Trophoblast cell (in vitro differentiated cells and primary cell): ENCODE measurements around the gene PCYT2.

Source experiments
- DNase-seq, 2 donors: peaks; one replicate each; pipeline ENCODE4 v3.0.0-alpha.2; 2016
- H2AFZ ChIP-seq: 2 replicates; pipeline ENCODE4 v1.6.1; 2013; ENCODE audit warnings: low read length, moderate library complexity, mild to moderate bottlenecking; ENCODE audit not compliant: insufficient read depth, poor library complexity
- H2AK5ac ChIP-seq: 2 replicates; pipeline ENCODE4 v1.6.1; 2013; ENCODE audit warnings: mild to moderate bottlenecking, low read length
- H2BK120ac ChIP-seq: 2 replicates; pipeline ENCODE4 v1.6.1; 2013; ENCODE audit warnings: low read length, mild to moderate bottlenecking, moderate library complexity; ENCODE audit not compliant: insufficient read depth, poor library complexity
- H2BK12ac ChIP-seq: 2 replicates; pipeline ENCODE4 v1.6.1; 2013; ENCODE audit warnings: mild to moderate bottlenecking, low read length, moderate library complexity
- H2BK5ac ChIP-seq: 2 replicates; pipeline ENCODE4 v1.6.1; 2013; ENCODE audit warnings: low read length, low read depth, moderate library complexity, mild to moderate bottlenecking; ENCODE audit not compliant: poor library complexity
- H3K14ac ChIP-seq: 2 replicates; pipeline ENCODE4 v1.6.1; 2013; ENCODE audit warnings: mild to moderate bottlenecking, low read length
- H3K18ac ChIP-seq: 2 replicates; pipeline ENCODE4 v1.6.1; 2013; ENCODE audit warnings: mild to moderate bottlenecking, low read length
- H3K23ac ChIP-seq: 2 replicates; pipeline ENCODE4 v1.6.1; 2013; ENCODE audit warnings: low read length
- H3K27ac ChIP-seq: 2 replicates; pipeline ENCODE4 v1.5.1; 2013; ENCODE audit warnings: low read depth, mild to moderate bottlenecking, inconsistent platforms, low read length, moderate library complexity
- H3K27me3 ChIP-seq: 2 replicates; pipeline ENCODE4 v1.6.1; 2013; ENCODE audit warnings: inconsistent platforms, mild to moderate bottlenecking, low read length, moderate library complexity; ENCODE audit not compliant: insufficient read depth
- H3K36me3 ChIP-seq, 2 experiments: 1 replicate in 1 of 2; 2 replicates in 1 of 2; pipeline ENCODE4 v1.6.1; 2013; ENCODE audit warnings: low read length in 2 of 2, mild to moderate bottlenecking in 2 of 2, moderate library complexity in 1 of 2; ENCODE audit not compliant: insufficient read depth in 2 of 2, control insufficient read depth in 1 of 2
- H3K4ac ChIP-seq: 2 replicates; pipeline ENCODE4 v1.6.1; 2013; ENCODE audit warnings: low read depth, mild to moderate bottlenecking, low read length, moderate library complexity
- H3K4me1 ChIP-seq, 2 experiments: 1 replicate in 1 of 2; 2 replicates in 1 of 2; pipeline ENCODE4 v1.6.1; 2013; ENCODE audit warnings: low read length in 2 of 2, mild to moderate bottlenecking in 2 of 2, moderate library complexity in 1 of 2; ENCODE audit not compliant: insufficient read depth in 2 of 2, control insufficient read depth in 1 of 2
- H3K4me2 ChIP-seq: 2 replicates; pipeline ENCODE4 v1.6.1; 2013; ENCODE audit warnings: inconsistent platforms, mild to moderate bottlenecking, low read length, moderate library complexity
- H3K4me3 ChIP-seq: 2 replicates; pipeline ENCODE4 v1.5.1; 2013; ENCODE audit warnings: mild to moderate bottlenecking, low read depth, low read length, inconsistent platforms
- H3K79me1 ChIP-seq: one replicate; pipeline ENCODE4 v1.6.1; 2013; ENCODE audit warnings: low read length
- H3K79me2 ChIP-seq: 2 replicates; pipeline ENCODE4 v1.6.1; 2013; ENCODE audit warnings: low read length, mild to moderate bottlenecking; ENCODE audit not compliant: control insufficient read depth, insufficient read depth, poor library complexity
- H3K9ac ChIP-seq: 2 replicates; pipeline ENCODE4 v1.6.1; 2013; ENCODE audit warnings: mild to moderate bottlenecking, low read length
- H3K9me3 ChIP-seq: 2 replicates; pipeline ENCODE4 v1.6.1; 2013; ENCODE audit warnings: low read depth, mild to moderate bottlenecking, control low read depth, inconsistent platforms, low read length; ENCODE audit not compliant: insufficient read depth
- H4K12ac ChIP-seq: 2 replicates; pipeline ENCODE4 v1.6.1; 2013; ENCODE audit warnings: low read depth, mild to moderate bottlenecking, low read length, moderate library complexity
- H4K8ac ChIP-seq: 2 replicates; pipeline ENCODE4 v1.6.1; 2013; ENCODE audit warnings: low read depth, mild to moderate bottlenecking, low read length, moderate library complexity
- H4K91ac ChIP-seq: one replicate; pipeline ENCODE4 v1.6.1; 2013; ENCODE audit warnings: low read depth, mild to moderate bottlenecking, low read length, moderate library complexity
- WGBS: extraction: QIAGEN DNeasy Blood & Tissue Kit; methylation state at CpG from one replicate; pipeline ENCODE4 v1.1.7; 2013; ENCODE audit warnings: missing lambda C conversion rate; ENCODE audit not compliant: insufficient read length, insufficient coverage; ENCODE audit errors: extremely low coverage; 5-methylcytosine and 5-hydroxymethylcytosine counted together

The PCYT2 gene

GRCh38 chr17:81859906-81860755 lies 51.1 kb downstream of the PCYT2 start, which contains the start of gene P4HB:
TSS of gene P4HB (minus strand) at chr17:81860535. CDS start at chr17:81860471, 64 bp downstream.
- H2AK5ac ChIP-seq, result peak within 1 kb of the TSS; percentile 98
- H4K91ac ChIP-seq, result peak within 1 kb of the TSS; percentile 98
- no CpG with 5 or more reads among the region's 95 CpGs for WGBS
- peak within 1 kb of the TSS; percentile 88 for H4K12ac ChIP-seq
- peak within 1 kb of the TSS; percentile 96 for H4K8ac ChIP-seq
- H3K79me1 ChIP-seq, result peaks cover 15% of the 10 kb centered on the region
- H3K14ac ChIP-seq, result peak within 1 kb of the TSS; percentile 99
- H2BK5ac ChIP-seq, result peak within 1 kb of the TSS; percentile 80
- peak within 1 kb of the TSS; percentile 99 for H3K4me3 ChIP-seq
- H3K9me3 ChIP-seq, result no peaks in the 10 kb centered on the region
- peak within 1 kb of the TSS; percentile 74 for H2BK120ac ChIP-seq
- H3K18ac ChIP-seq, result peak within 1 kb of the TSS; percentile 96
- H3K27me3 ChIP-seq, result no peaks in the 10 kb centered on the region
- peak within 1 kb of the TSS; percentile 98 for H3K9ac ChIP-seq
- no peak within 1 kb of the TSS for H2BK12ac ChIP-seq
- H2AFZ ChIP-seq, result peak within 1 kb of the TSS; percentile 91
- H3K36me3 ChIP-seq, result peaks cover 48 to 49% of the 10 kb centered on the region in 2 experiments
- H3K4me2 ChIP-seq, result peak within 1 kb of the TSS; percentile 93
- H3K4me1 ChIP-seq, result peaks cover 11 to 14% of the 10 kb centered on the region in 2 experiments
- peak within 1 kb of the TSS; percentile 87 for H3K4ac ChIP-seq
- DNase-seq, result no peak
- H3K27ac ChIP-seq, result peak within 1 kb of the TSS; percentile 87
- peaks cover 32% of the 10 kb centered on the region for H3K79me2 ChIP-seq
- H3K23ac ChIP-seq, result no peak within 1 kb of the TSS

GRCh38 chr17:81858967-81859905 lies 52.0 kb downstream of the PCYT2 start:
- Histone ChIP-seq H3K4me2 (peak overlapping the region; percentile 93), H2AK5ac (peak overlapping the region; percentile 71), H2BK5ac (peak overlapping the region; percentile 76), H2BK12ac (no peak overlapping the region), H3K36me3 (peaks cover 55% of the 10 kb centered on the region in 2 experiments), H4K91ac (peak overlapping the region; percentile 98), H3K18ac (peak overlapping the region; percentile 53), H3K14ac (peak overlapping the region; percentile 99), H3K9ac (peak overlapping the region; percentile 82), H3K4me3 (peak overlapping the region; percentile 92), H2AFZ (peak overlapping the region; percentile 15), H3K4ac (peak overlapping the region; percentile 33), H4K8ac (peak overlapping the region; percentile 96), H3K27ac (peak overlapping the region; percentile 76), H3K79me2 (peaks cover 32% of the 10 kb centered on the region), H3K4me1 (peaks cover 11 to 14% of the 10 kb centered on the region in 2 experiments), H4K12ac (peak overlapping the region; percentile 86), H3K79me1 (peaks cover 15% of the 10 kb centered on the region), H3K9me3 (no peaks in the 10 kb centered on the region), H2BK120ac (peak overlapping the region; percentile 67), H3K23ac (no peak overlapping the region), H3K27me3 (no peaks in the 10 kb centered on the region)
- DNase-seq, result no peak
- WGBS, result no CpG with 5 or more reads among the region's 23 CpGs

- H3K79me2 ChIP-seq, result peaks cover 32% of the 10 kb centered on the region
- H3K4me3 ChIP-seq, result no peak overlapping the region
- peak overlapping the region; percentile 6 for H4K12ac ChIP-seq
- no peak overlapping the region for H3K23ac ChIP-seq
- peak; percentile 71 to 80 for DNase-seq
- peaks cover 58% of the 10 kb centered on the region in 2 experiments for H3K36me3 ChIP-seq
- H2BK5ac ChIP-seq, result no peak overlapping the region
- H2BK120ac ChIP-seq, result no peak overlapping the region
- H3K18ac ChIP-seq, result no peak overlapping the region
- H4K8ac ChIP-seq, result no peak overlapping the region
- H3K9me3 ChIP-seq, result no peaks in the 10 kb centered on the region
- H3K4me2 ChIP-seq, result peak overlapping the region; percentile 93
- H3K27me3 ChIP-seq, result no peaks in the 10 kb centered on the region
- peaks cover 11 to 14% of the 10 kb centered on the region in 2 experiments for H3K4me1 ChIP-seq
- H4K91ac ChIP-seq, result no peak overlapping the region
- H3K14ac ChIP-seq, result no peak overlapping the region
- no peak overlapping the region for H3K27ac ChIP-seq
- H2AK5ac ChIP-seq, result no peak overlapping the region
- peaks cover 15% of the 10 kb centered on the region for H3K79me1 ChIP-seq
- H3K4ac ChIP-seq, result peak overlapping the region; percentile 33
- no peak overlapping the region for H3K9ac ChIP-seq
- no peak overlapping the region for H2BK12ac ChIP-seq
- WGBS, result no CpG with 5 or more reads among the region's 30 CpGs
- no peak overlapping the region for H2AFZ ChIP-seq
These were observed 52.8 kb downstream of the PCYT2 start for GRCh38 chr17:81858170-81858966.
